Measurements from ENCODE around the gene UNC45B. TPM values are rescaled to one million over a fixed set of nuclear protein-coding genes. Genes with fewer than 3 reads are reported as not detected.
A peak's percentile ranks its signal among the peaks of the same experiment; 100 is the strongest.
"Not testable (repeated sequence)": the region's sequence is repeated elsewhere in the genome, so short reads cannot be mapped to it uniquely, and the experiment has no call there.

The UNC45B gene
- polyA plus RNA-seq, 3 donors from 2014 or later, result 0.41 to 1.0 TPM; not detected in 1

GRCh38 chr17:35222452-35222851 is 74.8 kb downstream of the UNC45B start:
- no peak for DNase-seq
- peaks cover 4 to 7% (median 7%) of the 10 kb centered on the region in 3 donors for H3K36me3 Mint-ChIP-seq
- peaks cover 0 to 4% (median 0%) of the 10 kb centered on the region in 6 donors for H3K9me3 Mint-ChIP-seq
- H3K4me1 Mint-ChIP-seq, result peaks cover 20 to 30% of the 10 kb centered on the region in 2 donors
- H3K27ac Mint-ChIP-seq, result no peak overlapping the region
- H3K4me3 Mint-ChIP-seq, result no peak overlapping the region
- H3K27me3 Mint-ChIP-seq (ENCODE audit: low read depth in 3 of 3), result peaks cover 0 to 3% (median 3%) of the 10 kb centered on the region in 3 donors

GRCh38 chr17:35224436-35224835 is 76.8 kb downstream of the UNC45B start:
- no peak for DNase-seq
- Mint-ChIP-seq H3K36me3 (peaks cover 4 to 10% (median 7%) of the 10 kb centered on the region in 3 donors), H3K27ac (no peak overlapping the region), H3K27me3 (ENCODE audit: low read depth in 3 of 3) (peaks cover 0 to 2% (median 0%) of the 10 kb centered on the region in 3 donors), H3K4me3 (no peak overlapping the region), H3K4me1 (peaks cover 4 to 16% of the 10 kb centered on the region in 2 donors), H3K9me3 (peaks cover 0 to 4% (median 0%) of the 10 kb centered on the region in 6 donors)

GRCh38 chr17:35227546-35227945 is 79.9 kb downstream of the UNC45B start:
- DNase-seq, result no peak
- H3K36me3 Mint-ChIP-seq, result peaks cover 4 to 19% (median 15%) of the 10 kb centered on the region in 3 donors
- peaks cover 0 to 4% (median 0%) of the 10 kb centered on the region in 6 donors for H3K9me3 Mint-ChIP-seq
- H3K4me1 Mint-ChIP-seq, result peaks cover 0 to 5% of the 10 kb centered on the region in 2 donors
- H3K27me3 Mint-ChIP-seq (ENCODE audit: low read depth in 3 of 3), result peaks cover 0 to 4% (median 0%) of the 10 kb centered on the region in 3 donors
- peak overlapping the region in 2 of 6 donors; percentile 23 to 33 for H3K27ac Mint-ChIP-seq
- no peak overlapping the region for H3K4me3 Mint-ChIP-seq

- Mint-ChIP-seq H3K36me3 (peaks cover 0 to 14% (median 8%) of the 10 kb centered on the region in 3 donors), H3K27ac (no peak overlapping the region), H3K4me3 (no peak overlapping the region), H3K27me3 (ENCODE audit: low read depth in 3 of 3) (peaks cover 0 to 4% (median 0%) of the 10 kb centered on the region in 3 donors), H3K9me3 (no peaks in the 10 kb centered on the region), H3K4me1 (peaks cover under 1 to 5% of the 10 kb centered on the region in 2 donors)
- no peak for DNase-seq
Measured at GRCh38 chr17:35229638-35230037, 82.0 kb downstream of the UNC45B start.

GRCh38 chr17:35234315-35234714 is 86.7 kb downstream of the UNC45B start:
- Mint-ChIP-seq H3K4me1 (peaks cover 36 to 51% of the 10 kb centered on the region in 2 donors), H3K36me3 (peaks cover 6 to 12% (median 8%) of the 10 kb centered on the region in 3 donors)
- H3K27ac Mint-ChIP-seq; DNase-seq; H3K4me3 Mint-ChIP-seq; H3K9me3 Mint-ChIP-seq; H3K27me3 Mint-ChIP-seq (ENCODE audit: low read depth in 3 of 3): not testable (repeated sequence)

GRCh38 chr17:35235289-35235688 is 87.7 kb downstream of the UNC45B start:
- H3K4me1 Mint-ChIP-seq, result peaks cover 42 to 55% of the 10 kb centered on the region in 2 donors
- H3K27me3 Mint-ChIP-seq (ENCODE audit: low read depth in 3 of 3), result peaks cover 0 to 5% (median 0%) of the 10 kb centered on the region in 3 donors
- H3K9me3 Mint-ChIP-seq, result no peaks in the 10 kb centered on the region
- H3K4me3 Mint-ChIP-seq, result peak overlapping the region in 1 of 5 donors; percentile 57
- H3K36me3 Mint-ChIP-seq, result peaks cover 8 to 12% (median 11%) of the 10 kb centered on the region in 3 donors
- no peak for DNase-seq
- H3K27ac Mint-ChIP-seq, result peak overlapping the region in 1 of 6 donors; percentile 41

GRCh38 chr17:35235917-35236316 is 88.3 kb downstream of the UNC45B start:
- Mint-ChIP-seq H3K4me1 (peaks cover 45 to 60% of the 10 kb centered on the region in 2 donors), H3K27ac (peak overlapping the region in 1 of 6 donors; percentile 41)
- DNase-seq, result no peak

GRCh38 chr17:35236821-35237220 is 89.2 kb downstream of the UNC45B start:
- Mint-ChIP-seq H3K36me3 (peaks cover 3 to 12% (median 6%) of the 10 kb centered on the region in 3 donors), H3K4me1 (peaks cover 54 to 69% of the 10 kb centered on the region in 2 donors), H3K27me3 (ENCODE audit: low read depth in 3 of 3) (peaks cover 0 to 4% (median 3%) of the 10 kb centered on the region in 3 donors), H3K27ac (no peak overlapping the region), H3K4me3 (no peak overlapping the region), H3K9me3 (no peaks in the 10 kb centered on the region)
- no peak for DNase-seq

More at GRCh38 chr17:35235917-35236316, 88.3 kb downstream of the UNC45B start:
- Mint-ChIP-seq H3K4me3 (no peak overlapping the region), H3K36me3 (peaks cover 3 to 12% (median 8%) of the 10 kb centered on the region in 3 donors), H3K9me3 (no peaks in the 10 kb centered on the region), H3K27me3 (ENCODE audit: low read depth in 3 of 3) (peaks cover 0 to 4% (median 0%) of the 10 kb centered on the region in 3 donors)

- no peaks in the 10 kb centered on the region for H3K9me3 Mint-ChIP-seq
- H3K27ac Mint-ChIP-seq, result peak overlapping the region in 5 of 6 donors; percentile 13 to 66 (median 62)
- H3K4me3 Mint-ChIP-seq, result peak overlapping the region in 1 of 5 donors; percentile 57
- peaks cover 3 to 15% (median 9%) of the 10 kb centered on the region in 3 donors for H3K36me3 Mint-ChIP-seq
- no peak for DNase-seq
- peaks cover 14 to 21% (median 17%) of the 10 kb centered on the region in 3 donors for H3K27me3 Mint-ChIP-seq (ENCODE audit: low read depth in 3 of 3)
- peaks cover 57 to 74% of the 10 kb centered on the region in 2 donors for H3K4me1 Mint-ChIP-seq
Measured at GRCh38 chr17:35238821-35239220, 91.2 kb downstream of the UNC45B start.

Other genes starting within 250 kb of the UNC45B start
- gene CCT6B, start 186.4 kb upstream of the UNC45B start, polyA plus RNA-seq, result 1 to 10 TPM in 2 of 3 donors, not detected in 1; 1.4 to 2.7 TPM
- gene ZNF830, start 186.3 kb upstream of the UNC45B start, polyA plus RNA-seq, result 10 to 100 TPM; 12.2 to 29.4 (median 18.1) TPM
- 10 to 100 TPM in 2 of 3 donors, 1 to 10 TPM in 1; 8.6 to 24.5 (median 13.4) TPM for gene LIG3, start 167.3 kb upstream of the UNC45B start, polyA plus RNA-seq
- gene RFFL, start 84.1 kb upstream of the UNC45B start, polyA plus RNA-seq, result 10 to 100 TPM; 24.0 to 45.4 (median 34.0) TPM
- gene RAD51D, start 28.0 kb upstream of the UNC45B start, polyA plus RNA-seq, result 10 to 100 TPM; 11.0 to 17.8 (median 13.8) TPM
- gene FNDC8, start 26.2 kb upstream of the UNC45B start, polyA plus RNA-seq, result not detected
- 1 to 10 TPM; 2.1 to 4.7 (median 3.3) TPM for gene NLE1, start 5.5 kb upstream of the UNC45B start, polyA plus RNA-seq
- not detected for gene SLC35G3, start 46.6 kb downstream of the UNC45B start, polyA plus RNA-seq
- gene SLFN5, start 95.3 kb downstream of the UNC45B start, polyA plus RNA-seq, result 100 to 1,000 TPM in 1 of 3 donors, 10 to 100 TPM in 2; 38.5 to 156 (median 84.2) TPM
- 10 to 100 TPM in 1 of 3 donors, 1 to 10 TPM in 2; 1.8 to 12.6 (median 7.0) TPM for gene SLFN11, start 225.8 kb downstream of the UNC45B start, polyA plus RNA-seq